HepG2 (cell line): ENCODE data around the gene MRAP. TPM values are rescaled to one million over a fixed set of nuclear protein-coding genes. Genes with fewer than 3 reads are reported as not detected.

Experiments
- AFF4 ChIP-seq: sonication (generic); formaldehyde crosslinking; IDR thresholded peaks from 2 replicates; pipeline ENCODE4 v1.4.0; 2020; ENCODE audit warnings: missing genetic modification reagents
- BCLAF1 ChIP-seq: fragments of 450-650 bp; IDR thresholded peaks from 2 replicates; pipeline ENCODE4 v1.6.1; 2017; ENCODE audit warnings: mild to moderate bottlenecking
- HNF4G ChIP-seq, 2 experiments: sonication (generic) in 1 of 2; formaldehyde crosslinking in 1 of 2; IDR thresholded peaks; 2 replicates each; pipeline versions ENCODE4 v1.4.0 to v1.6.1; 2011 to 2020; ENCODE audit warnings: borderline replicate concordance in 2 of 2, low read depth in 2 of 2, mild to moderate bottlenecking in 2 of 2, low read length in 1 of 2, missing genetic modification reagents in 1 of 2, moderate library complexity in 1 of 2
- JARID2 ChIP-seq: sonication (generic); formaldehyde crosslinking; IDR thresholded peaks from 2 replicates; pipeline ENCODE4 v1.8.1; 2023; ENCODE audit warnings: missing genetic modification reagents, inconsistent platforms; ENCODE audit not compliant: insufficient replicate concordance
- MXD4 ChIP-seq: IDR thresholded peaks from 2 replicates; pipeline ENCODE4 v1.6.1; 2016; ENCODE audit warnings: mild to moderate bottlenecking, missing biosample characterization, missing genetic modification reagents
- NCOR1 ChIP-seq: fragments of 200-600 bp; sonication (generic); IDR thresholded peaks from 2 replicates; pipeline ENCODE4 v1.7.0; 2017; ENCODE audit warnings: antibody characterized with exemption, low read length, borderline replicate concordance
- NFRKB ChIP-seq: fragments of 450-650 bp; IDR thresholded peaks from 2 replicates; pipeline ENCODE4 v1.6.1; 2017
- SRSF4 ChIP-seq: fragments of 200-400 bp; formaldehyde crosslinking; IDR thresholded peaks from one replicate; pipeline ENCODE4 v1.6.1; 2018; ENCODE audit warnings: mild to moderate bottlenecking, low read depth, low read length, moderate library complexity; ENCODE audit not compliant: poor library complexity, severe bottlenecking
- STAT5B ChIP-seq: sonication (generic); formaldehyde crosslinking; IDR thresholded peaks from 2 replicates; pipeline ENCODE4 v1.4.0; 2020; ENCODE audit warnings: missing genetic modification reagents
- ZBTB49 ChIP-seq: sonication (generic); formaldehyde crosslinking; IDR thresholded peaks from 2 replicates; pipeline ENCODE4 v1.4.0; 2020; ENCODE audit warnings: missing genetic modification reagents, borderline replicate concordance
- ZNF609 ChIP-seq: sonication (generic); formaldehyde crosslinking; IDR thresholded peaks from 2 replicates; pipeline ENCODE4 v1.4.0; 2020; ENCODE audit warnings: mild to moderate bottlenecking, missing genetic modification reagents, borderline replicate concordance
- polyA plus RNA-seq, 8 experiments: library from polyadenylated mRNA; depleted of rRNA in 3 of 8; stranded (reverse) in 7 of 8; unstranded in 1 of 8; fragments of >200 nt; fragmentation: Illumina TruSeq in 4 of 8; extraction: Trizol in 4 of 8; gene quantifications; 2 replicates each; pipeline versions ENCODE4 v1.2.1 to v1.2.3, GENCODE V29; 2011 to 2016; ENCODE audit warnings: low read depth in 4 of 8, missing spikeins in 1 of 8, mixed read lengths in 1 of 8; ENCODE audit not compliant: insufficient read depth in 1 of 8
- total RNA-seq, 5 experiments: library from RNA; depleted of rRNA; stranded (reverse); fragments of >200 nt; fragmentation: Illumina TruSeq; extraction: Trizol; gene quantifications; 2 replicates each; pipeline ENCODE4 v1.2.3, GENCODE V29; 2016; ENCODE audit warnings: low read depth in 1 of 5

MRAP gene
- total and polyA plus RNA-seq, 2 of the 13 experiments (the other 11 are each of a cell fraction or from before 2014, with no cell fraction given): 0.46 to 1.2 TPM

- TF ChIP-seq MXD4: peak; percentile 64; the same call in 1 of the 2 replicates
- no peak for TF ChIP-seq ZBTB49 (CRISPR knock-in tag)
- no peak for TF ChIP-seq SRSF4
- TF ChIP-seq NFRKB: no peak
- TF ChIP-seq BCLAF1: no peak
- TF ChIP-seq JARID2 (CRISPR knock-in tag): no peak
- TF ChIP-seq AFF4 (CRISPR knock-in tag): no peak
- TF ChIP-seq HNF4G (IDR thresholded peaks at IDR 0.05; ENCODE audit: borderline replicate concordance, low read depth, low read length): no peak
- TF ChIP-seq HNF4G (CRISPR knock-in tag; IDR thresholded peaks at IDR 0.05; ENCODE audit: borderline replicate concordance, low read depth): no peak
- no peak for TF ChIP-seq STAT5B (CRISPR knock-in tag)
- no peak for TF ChIP-seq ZNF609 (CRISPR knock-in tag)
- TF ChIP-seq NCOR1: no peak
Observed at GRCh38 chr21:32278518-32279376, 19.9 kb upstream of the MRAP start, which contains the start of gene MIS18A (continued).
